H4 (cell line): ENCODE measurements around the gene LSM7. TPM values are rescaled to one million over a fixed set of nuclear protein-coding genes. Genes with fewer than 3 reads are reported as not detected.
"Not testable (repeated sequence)": the region's sequence is repeated elsewhere in the genome, so short reads cannot be mapped to it uniquely, and the experiment has no call there.

Experiments
- DNase-seq: peaks from one replicate; pipeline ENCODE4 v3.0.0-alpha.2; 2015; ENCODE audit warnings: low spot score
- total RNA-seq: library from RNA; depleted of rRNA; stranded (reverse); fragments of >200 nt; shearing (Covaris generic); gene quantifications from 2 replicates; pipeline ENCODE4 v1.2.3, GENCODE V29; 2014

The LSM7 gene
- total RNA-seq, 1 experiment from 2014 or later: 259 TPM

DNA sequence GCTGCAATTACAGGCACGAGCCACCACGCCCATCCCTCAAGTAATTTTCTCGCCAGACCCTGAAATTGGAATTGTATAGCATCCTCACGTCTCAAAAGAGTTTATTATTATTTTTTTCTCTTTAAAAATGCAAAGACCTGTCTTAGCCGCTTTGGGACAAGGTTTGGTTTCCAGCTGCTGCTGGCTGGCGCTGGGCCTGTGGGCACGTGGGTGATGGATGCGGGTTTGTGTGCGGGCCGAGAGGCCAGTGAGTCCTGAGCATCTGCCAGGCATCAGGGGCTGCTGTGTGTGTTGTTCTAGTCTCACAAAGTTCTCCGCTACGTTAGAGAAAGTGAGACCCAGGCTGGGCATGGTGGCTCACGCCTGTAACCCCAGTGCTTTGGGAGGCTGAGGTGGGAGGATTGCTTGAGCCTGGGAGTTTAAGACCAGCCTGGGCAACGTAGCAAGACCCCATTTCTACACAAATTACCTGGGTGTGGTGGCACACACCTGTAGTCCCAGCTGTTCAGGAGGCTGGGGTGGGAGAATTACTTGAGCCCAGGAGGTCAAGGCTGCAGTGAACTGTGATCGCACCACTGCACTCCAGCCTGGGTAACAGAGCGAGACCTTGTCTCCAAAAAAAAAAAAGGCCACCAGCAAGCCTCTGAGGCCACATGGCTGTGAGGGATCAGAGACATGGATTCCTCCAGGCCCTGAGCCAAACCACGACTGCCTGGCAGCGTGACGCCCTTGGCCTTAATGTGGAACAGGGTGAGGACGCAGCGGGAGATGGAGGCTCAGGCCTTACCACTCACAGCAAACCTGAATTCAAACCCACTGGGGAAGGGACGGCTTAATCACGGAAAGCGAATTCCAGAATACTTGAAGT lies 27.0 kb upstream of the LSM7 start:
- DNase-seq: peak; percentile 32

DNA sequence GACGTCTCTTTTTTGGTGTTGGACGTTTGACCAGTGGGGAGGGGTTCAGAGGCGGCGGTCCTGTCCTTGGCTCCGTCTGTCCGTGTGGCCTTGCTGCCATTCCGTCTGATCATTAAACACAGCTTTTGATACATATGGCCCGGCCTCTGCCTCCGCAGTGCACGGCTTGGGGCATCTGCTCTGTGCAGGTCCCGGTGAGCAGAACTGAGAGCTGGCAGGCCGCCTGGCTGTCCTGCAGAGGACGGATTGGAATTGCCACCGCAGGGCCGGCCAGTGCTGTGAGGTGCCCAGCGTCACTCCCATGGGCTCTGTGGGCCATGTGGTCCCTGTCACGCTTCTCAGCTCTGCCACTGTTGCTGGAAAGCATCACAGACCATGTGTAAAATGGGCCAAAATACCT lies 26.3 kb upstream of the LSM7 start:
- DNase-seq: no peak

DNA sequence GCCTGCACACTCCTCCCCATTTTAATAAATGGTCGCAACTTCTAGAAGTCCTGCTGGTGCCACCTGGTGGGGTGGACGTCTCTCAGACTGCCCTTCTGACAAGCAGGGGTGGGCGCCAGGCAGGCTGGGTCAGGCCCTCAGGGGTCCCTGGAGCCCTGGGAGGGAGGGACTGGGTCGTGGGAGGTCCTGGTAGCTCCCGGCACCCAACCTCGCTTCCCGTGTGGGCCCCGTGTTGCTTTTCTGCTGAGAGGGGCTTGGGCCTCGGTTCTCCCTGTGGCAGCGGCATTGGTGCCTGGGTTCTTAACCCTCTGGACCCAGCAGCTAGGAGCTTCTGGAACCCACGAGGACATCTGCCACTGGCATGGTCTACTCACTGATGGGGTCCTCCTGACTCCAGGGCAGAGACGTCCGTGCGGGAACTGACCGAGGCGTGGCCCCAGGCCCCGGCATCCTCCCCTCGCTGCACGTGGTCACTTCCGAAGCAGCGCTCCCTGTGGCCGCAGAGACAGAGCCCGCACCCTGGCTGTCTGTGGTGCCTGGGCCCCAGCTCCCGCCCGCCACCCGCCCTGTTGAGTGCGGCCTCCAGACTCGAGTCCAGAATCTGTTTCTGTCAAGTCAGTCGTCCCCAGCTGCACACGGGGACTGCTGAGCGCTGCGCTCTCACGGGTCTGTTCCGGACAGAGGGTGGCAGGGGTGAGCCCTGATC lies 25.7 kb upstream of the LSM7 start:
- no peak for DNase-seq

DNA sequence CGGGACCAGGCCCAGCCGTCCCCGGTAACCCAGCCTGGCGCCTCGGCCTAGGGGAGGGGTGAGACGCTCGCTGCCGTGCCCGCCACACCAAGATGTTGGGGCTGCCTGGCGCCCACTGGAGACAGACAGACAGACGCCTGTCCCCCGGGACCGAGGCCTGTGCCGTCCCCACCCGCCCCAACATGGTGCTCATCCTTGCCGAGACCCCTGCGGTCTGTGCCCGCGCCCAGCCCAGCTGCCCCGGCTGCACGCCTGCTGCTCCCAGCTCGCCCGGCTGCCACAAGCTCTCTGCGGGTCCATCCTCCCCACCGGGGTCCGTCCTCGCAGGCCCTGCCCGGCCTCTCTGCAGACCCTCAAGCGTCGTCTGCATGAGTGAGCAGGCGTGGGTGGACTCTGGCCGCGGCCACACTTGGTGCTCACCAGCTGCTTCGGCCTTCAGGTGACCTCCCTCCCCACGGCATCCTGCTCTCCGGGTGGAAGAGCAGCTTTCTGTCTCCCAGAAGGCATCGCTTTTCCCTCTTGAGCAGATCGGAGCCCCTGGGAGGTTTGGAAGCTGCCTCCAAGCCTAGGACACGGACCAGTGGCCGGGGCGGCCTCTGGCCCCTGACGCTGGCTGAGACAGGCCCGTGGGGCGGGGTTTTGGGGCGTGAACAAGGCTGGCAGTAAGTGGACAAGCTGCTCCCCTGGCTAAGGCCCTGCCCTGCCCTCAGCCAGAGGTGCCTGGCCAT lies 24.9 kb upstream of the LSM7 start:
- no peak for DNase-seq

DNA sequence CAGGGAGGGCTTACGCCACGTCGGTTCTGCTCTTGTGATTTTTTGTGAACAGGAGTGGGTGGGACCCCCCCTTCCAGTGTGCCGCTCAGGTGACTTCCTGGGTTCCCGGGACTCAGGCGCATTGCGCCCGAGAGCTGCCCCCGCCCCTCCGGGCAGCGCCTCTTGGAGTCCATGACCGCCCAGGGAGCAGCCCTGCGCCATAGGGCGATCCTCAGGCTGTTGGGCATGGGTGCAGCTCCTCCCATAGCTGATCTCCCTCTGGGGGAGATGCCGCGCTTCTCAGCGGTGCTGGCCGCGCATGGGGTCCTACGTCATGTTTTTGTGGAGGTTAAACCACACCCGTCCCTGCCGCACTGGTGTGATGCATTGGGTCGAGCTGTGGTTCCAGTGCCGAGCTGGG lies 23.7 kb upstream of the LSM7 start:
- no peak for DNase-seq

DNA sequence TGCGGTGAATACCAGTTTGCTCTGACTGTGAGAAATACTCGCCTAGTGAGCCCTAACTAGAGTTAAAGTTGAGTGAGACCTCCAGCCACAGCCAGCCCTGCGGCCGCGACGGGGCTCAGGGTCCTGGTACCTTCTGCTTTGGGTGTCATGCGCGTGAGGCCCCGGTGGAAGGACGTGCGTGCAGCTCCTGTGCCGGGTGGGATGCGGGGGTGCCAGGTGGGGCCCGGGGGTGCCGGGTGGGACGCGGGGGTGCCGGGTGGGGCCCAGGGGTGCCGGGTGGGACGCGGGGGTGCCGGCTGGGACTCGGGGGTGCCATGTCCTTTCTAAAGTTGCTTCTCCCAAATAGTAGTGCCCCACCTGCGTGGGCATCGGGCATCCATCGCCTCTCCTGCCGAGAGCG lies 23.2 kb upstream of the LSM7 start:
- DNase-seq: no peak

DNA sequence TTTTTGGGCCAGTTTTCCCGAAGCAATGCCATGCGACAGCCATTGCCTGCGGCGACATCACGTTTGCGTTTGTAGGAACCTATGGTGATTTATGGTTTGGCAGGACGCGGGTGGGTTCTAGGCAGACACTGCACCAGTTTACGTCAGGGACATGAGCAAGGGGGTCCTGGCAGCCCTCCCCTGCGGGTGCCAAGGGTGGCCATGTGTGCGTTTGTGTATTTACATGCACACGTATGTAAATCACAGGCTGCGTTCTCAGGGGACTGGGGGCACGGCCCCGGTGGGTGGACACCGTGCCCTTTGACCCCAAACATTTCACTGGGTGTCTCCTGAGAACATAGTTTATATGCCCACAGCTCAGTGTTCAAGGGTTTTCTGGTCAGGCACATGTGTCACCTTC lies 22.3 kb upstream of the LSM7 start:
- no peak for DNase-seq

DNA sequence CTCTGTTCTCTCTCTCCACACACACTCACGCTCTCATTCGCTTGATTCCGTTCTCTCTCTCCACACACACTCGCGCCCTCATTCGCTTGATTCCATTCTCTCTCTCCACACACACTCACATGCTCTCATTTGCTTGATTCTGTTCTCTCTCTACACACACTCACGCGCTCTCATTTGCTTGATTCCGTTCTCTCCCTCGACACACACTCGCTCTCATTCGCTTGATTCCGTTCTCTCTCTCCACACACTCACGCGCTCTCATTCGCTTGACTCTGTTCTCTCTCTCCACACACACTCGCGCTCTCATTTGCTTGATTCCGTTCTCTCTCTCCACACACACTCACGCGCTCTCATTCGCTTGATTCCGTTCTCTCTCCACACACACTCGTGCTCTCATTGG lies 21.4 kb upstream of the LSM7 start:
- not testable (repeated sequence) for DNase-seq

DNA sequence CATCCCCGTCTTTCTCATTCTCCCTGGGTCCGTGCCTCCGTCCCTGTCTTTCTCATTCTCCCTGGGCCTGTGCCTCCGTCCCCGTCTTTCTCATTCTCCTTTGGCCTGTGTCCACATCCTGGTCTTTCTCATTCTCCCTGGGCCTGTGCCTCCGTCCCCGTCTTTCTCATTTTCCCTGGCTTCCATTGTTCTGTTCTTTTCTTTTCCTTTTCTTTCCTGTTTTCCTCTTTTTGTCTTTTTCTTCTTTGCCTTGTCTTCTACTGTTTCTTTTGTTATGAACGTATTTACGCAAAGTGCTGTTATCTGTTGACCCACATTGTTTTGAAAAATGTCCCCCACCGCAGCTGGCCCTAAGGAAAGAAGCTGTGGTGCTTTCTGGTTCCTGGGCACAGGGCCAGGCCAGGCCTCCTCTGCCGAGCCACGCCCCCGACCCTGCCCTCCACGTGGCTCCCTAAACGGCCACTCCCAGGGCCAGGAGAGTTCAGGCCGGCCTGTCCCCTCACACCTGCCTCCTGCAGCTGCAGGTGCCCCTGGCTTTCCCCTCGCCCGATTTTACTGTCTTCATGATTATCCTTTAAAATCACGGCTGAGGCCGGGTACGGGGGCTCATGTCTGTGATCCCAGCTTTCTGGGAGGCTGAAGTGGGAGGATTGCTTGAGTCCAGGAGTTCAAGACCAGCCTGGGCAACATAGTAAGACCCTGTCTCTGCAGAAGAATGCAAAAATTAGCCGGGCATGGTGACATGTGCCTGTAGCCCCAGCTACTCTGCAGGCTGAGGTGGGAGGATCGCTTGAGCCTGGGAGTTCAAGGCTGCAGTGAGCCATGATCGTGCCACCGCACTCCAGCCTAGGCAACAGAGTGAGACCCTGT lies 17.6 kb upstream of the LSM7 start:
- DNase-seq: no peak

DNA sequence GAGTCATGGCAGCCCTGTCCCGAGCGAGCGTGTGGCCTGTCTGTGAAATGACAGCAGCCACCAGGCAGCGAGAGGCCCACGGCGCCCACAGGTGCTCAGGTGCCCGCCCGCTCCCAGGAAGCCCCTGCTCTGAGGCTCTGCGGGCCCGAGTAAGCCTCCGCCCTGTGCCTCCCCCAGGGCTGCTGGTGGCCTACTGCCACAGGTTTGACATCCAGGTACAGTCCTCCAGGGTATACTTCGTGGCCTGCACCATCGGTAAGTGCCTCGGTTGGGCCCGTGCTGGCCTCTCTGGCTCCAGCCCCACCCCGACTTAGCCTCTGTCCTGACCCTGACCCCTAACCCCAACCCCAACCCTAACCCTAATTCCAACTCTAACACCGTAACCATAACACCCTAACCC lies 16.7 kb upstream of the LSM7 start:
- DNase-seq: no peak

DNA sequence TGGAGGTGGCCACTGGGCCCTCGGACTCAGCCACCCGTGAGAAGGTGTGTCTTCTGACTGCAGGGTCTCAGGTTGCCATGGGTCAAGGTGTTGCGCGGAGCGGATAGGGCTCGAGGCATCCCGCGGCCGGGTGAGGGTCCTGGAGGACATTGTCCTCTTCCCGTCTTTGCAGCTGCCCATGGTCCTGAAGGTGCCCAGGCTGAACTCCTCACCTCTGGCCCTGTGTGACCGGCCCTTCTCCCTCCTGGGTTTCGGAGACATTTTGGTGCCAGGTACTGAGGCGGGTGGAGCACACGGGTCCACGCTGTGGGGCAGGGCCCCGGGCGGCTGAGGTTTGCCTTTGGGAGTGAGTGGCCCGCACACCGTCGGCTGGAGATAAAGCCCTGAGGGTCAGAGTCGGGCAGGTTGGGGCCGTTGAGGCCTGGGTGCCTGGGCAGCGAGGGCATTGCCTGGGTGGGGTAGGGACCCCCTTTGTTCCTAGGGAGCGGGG lies 16.0 kb upstream of the LSM7 start:
- DNase-seq: no peak

DNA sequence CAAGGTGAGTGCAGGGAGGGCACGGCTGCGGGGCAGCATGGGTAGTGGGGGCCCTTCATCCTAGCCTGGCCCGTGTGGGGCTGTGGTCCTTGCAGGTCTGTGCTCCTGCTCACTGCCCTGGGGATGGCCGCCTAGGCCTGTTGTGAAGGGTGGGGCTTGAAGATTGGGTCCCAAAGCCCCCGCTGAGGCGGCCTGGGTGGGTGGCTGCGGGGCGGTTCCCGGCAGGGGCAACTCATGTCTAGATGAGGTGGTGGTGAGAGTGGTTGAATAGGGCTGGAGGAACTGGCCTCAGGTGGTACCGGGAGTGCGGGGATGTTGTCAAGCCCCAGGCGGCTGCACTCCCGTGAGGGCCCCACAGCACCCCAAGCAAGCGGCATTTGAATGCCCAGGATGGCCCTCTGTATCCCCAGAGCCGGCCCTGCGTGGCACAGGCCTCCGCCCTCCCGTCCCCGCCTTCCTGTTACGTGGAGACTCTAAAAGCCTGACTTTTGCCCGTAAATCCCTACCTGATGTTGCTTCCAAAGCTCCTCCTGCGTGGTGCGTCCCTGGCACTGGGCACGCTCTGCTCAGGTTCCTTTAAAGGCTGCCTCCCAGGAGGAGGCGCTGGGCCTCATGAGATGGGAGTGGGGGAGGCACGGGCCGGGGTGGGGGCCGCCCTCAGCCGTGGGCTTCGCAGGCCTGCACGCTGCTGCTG lies 15.1 kb upstream of the LSM7 start:
- no peak for DNase-seq

DNA sequence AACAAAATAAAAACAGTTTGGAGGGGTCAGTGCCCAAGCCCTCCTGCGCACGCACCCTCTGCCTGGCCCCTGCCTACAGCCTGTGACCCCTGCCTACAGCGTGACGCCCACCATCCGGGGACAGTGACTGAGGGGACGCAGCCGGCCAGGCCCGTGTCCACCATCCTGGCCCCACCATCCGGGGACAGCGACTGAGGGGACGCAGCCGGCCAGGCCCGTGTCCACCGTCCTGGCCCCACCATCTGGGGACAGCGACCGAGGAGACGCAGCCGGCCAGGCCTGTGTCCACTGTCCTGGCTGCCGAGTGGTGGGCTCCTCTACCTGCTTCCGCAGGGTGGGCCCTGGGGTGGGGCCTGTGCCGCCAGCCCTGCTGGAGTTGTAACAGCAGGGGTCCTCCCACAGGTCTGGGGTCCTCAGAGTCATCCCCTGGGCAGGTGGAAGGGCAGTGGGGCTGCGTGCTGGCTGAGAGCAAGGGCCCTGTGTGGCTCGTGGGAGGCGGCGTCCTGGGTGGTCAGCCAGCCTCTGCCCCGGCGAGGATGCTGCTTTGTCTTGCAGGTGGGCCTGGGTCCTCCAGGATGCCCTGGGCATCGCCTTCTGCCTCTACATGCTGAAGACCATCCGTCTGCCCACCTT lies 14.4 kb upstream of the LSM7 start:
- DNase-seq: no peak

DNA sequence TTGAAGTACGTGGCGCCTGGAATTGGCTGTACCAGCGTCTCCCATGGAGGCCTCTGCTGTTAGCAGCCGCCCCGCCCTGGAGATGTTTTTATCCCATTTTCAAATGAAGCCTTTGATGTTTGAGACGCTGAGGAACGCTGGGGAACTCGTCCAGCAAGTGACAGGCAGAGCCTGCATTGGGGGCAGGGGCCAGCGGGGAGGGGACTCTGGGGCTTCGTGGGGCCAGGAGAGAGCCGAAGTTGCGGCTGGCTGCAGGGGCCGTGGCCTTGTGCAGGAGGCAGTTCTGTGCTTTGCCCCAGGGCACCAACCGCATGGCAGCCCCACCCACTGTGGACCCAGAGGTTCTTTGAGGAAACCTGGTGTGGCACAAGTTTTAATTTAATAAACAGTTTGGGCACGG lies 13.6 kb upstream of the LSM7 start:
- no peak for DNase-seq

DNA sequence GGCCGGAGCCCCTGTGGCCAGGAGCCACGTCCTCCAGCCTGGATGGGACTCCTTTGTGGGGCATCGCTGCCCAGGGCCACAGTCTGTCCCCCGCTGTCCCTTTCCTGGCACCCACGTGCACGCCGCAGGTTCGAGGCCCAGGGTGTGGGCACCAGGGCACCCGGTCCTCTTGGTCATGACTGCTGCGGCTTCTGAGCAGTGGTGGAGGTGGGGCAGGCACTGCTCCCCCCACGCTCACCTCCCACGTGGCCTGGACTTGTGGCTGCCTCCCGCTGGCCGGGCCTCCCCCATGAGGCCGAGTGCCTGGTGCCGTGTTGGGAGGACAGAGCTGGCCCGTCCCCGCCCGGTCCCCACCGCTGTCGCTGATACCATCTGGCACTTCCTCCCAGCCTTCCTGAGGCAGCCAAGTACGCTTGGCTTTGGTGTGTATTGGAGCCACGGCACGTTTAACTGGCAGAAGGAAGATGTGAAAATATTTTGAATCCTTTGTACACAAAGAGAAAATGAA lies 12.9 kb upstream of the LSM7 start:
- DNase-seq: no peak

DNA sequence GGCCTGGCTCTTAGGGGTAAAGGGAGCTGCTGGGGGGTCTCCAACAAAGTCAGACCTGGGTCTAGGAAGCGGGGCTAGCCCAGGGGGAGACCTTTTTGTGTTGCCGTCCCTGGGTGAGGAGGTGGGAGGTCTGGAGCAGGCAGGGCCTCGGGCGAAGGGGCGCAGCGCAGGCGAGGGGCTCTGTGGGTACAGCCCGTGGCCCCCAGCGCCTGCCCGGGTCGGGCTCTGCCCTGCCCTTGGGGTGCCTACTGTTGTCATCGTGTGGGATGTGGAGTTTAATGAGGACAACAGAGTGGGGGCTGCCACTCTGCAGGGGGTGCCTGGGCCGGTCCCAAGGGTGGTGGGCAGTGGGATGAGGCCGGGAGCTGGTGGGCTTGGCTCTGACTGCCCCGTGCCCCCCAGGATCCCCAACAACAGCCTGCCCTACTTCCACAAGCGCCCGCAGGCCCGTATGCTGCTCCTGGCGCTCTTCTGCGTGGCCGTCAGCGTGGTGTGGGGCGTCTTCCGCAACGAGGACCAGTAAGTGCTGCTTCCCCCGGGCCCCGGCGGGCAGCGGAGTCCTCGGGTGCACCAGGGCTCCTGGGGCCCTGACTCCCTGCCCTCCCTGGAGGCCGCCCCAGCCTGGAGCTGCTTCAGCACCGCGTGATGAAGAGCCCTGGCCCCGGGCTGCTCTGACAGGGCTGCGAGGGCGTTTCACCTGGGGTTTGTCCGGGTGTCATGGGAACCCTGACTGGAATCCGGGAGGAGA lies 12.3 kb upstream of the LSM7 start:
- no peak for DNase-seq

DNA sequence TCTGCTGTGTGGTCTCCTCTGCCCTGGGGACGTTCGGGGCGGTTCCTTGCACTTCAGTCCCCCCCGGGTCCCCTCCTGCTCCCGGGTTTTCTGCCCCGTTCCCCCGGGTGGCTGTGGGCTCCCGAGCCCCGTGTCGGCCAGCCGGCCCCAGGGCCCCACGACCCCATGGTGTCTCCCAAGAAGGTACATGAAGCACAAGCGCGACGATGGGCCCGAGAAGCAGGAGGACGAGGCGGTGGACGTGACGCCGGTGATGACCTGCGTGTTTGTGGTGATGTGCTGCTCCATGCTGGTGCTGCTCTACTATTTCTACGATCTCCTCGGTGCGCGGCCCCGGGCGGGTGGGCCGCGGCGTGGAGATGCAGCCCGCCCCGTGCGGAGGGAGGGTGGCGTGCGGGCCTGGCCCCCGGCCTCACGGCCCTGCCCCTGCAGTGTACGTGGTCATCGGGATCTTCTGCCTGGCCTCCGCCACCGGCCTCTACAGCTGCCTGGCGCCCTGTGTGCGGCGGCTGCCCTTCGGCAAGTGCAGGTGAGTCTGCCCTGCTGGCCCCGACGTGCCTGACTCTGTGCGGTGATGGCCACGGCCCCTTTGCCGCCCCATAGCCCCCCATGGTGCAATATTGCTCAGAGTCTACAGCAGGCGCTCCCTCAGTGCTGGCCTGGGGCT lies 11.4 kb upstream of the LSM7 start:
- DNase-seq: no peak

DNA sequence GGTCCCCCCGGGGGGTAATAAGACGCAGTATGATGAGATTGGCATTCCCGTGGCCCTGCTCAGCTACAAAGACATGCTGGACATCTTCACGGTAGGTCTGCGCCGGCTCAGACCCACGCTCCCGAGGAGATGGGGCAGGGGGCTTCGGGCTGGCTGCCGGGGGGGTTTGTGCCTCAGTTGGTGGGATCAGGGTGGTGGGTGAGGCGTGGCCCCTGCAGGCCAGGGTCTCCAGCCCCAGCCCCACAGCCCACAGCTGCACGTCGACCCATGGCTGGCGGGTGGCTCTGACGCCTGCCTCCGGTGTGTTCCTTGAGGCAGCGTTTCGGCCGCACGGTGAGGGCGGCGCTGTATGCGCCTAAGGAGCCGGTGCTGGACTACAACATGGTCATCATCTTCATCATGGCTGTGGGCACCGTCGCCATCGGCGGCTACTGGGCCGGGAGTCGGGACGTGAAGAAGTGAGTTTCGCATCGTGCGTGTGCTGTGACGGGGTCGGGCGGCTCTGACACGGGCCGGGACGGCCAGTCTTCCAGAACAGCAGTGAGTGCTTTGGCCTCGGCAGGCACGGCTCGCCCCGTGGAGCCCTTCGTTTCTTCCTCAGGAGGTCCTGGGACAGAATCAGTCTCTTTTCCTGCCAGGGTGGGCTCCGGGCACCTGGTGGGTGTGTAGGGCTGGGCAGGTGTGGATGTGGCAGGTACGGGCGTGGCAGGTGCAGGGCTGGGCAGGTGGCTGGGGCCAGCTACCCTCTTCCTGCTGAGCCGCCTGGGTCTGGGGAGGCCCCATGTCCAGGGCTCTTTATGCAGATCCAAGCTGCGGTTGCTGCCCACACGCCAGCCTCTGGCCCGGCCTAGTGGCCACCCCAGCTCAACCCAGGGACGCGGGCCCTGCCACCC lies 10.6 kb upstream of the LSM7 start:
- DNase-seq: no peak
